Caco-2 (cell line): ENCODE results near the gene FTMT. TPM values are rescaled to one million over a fixed set of nuclear protein-coding genes. Genes with fewer than 3 reads are reported as not detected.
"Not testable (repeated sequence)": the region's sequence is repeated elsewhere in the genome, so short reads cannot be mapped to it uniquely, and the experiment has no call there.

Experiments
- Bru-seq: library from RNA; stranded (reverse); fragments of 400-500 nt; gene quantifications from one replicate; lab custom pipeline; 2021; lab: Mats Ljungman, UMichigan
- BruChase-seq, 2 experiments: library from RNA; stranded (reverse); fragments of 400-500 nt; gene quantifications; one replicate each; lab custom pipeline; 2021; lab: Mats Ljungman, UMichigan
- BruUV-seq: library from RNA; stranded (reverse); fragments of 400-500 nt; replicated peaks from 2 replicates; lab custom pipeline; 2021; lab: Mats Ljungman, UMichigan
- CTCF ChIA-PET: fragments of 300-600 bp; sonication (Branson Sonifier 250); formaldehyde crosslinking; loops from one replicate; lab custom pipeline; 2022; ENCODE audit warnings: antibody characterized with exemption; lab: Charles Lee
- POLR2A ChIA-PET: fragments of 300-600 bp; sonication (Branson Sonifier 250); formaldehyde crosslinking; loops from one replicate; lab custom pipeline; 2022; ENCODE audit warnings: antibody characterized with exemption; lab: Charles Lee
- DNase-seq, 2 experiments: peaks; one replicate each; pipeline versions ENCODE4 v3.0.0 to v3.0.0-alpha.2; 2020 to 2022
- H3K27me3 ChIP-seq: replicated peaks from 2 replicates; pipeline ENCODE4 v1.6.0; 2011; ENCODE audit warnings: low read length; ENCODE audit not compliant: control insufficient read depth, insufficient read depth
- H3K36me3 ChIP-seq: 2 replicates; pipeline ENCODE4 v1.5.1; 2011; ENCODE audit warnings: low read length; ENCODE audit not compliant: control insufficient read depth, insufficient read depth
- H3K4me1 ChIP-seq: fragments of 250-450 bp; sonication (Bioruptor Pico); 2 replicates; pipeline ENCODE4 v1.5.1; 2020; ENCODE audit warnings: mild to moderate bottlenecking
- H3K4me3 ChIP-seq: 2 replicates; pipeline ENCODE4 v1.5.1; 2011; ENCODE audit warnings: low read depth, mild to moderate bottlenecking, control low read depth, low read length
- H3K9me3 ChIP-seq: fragments of 250-450 bp; sonication (Bioruptor Pico); 2 replicates; pipeline ENCODE4 v1.5.1; 2020; ENCODE audit warnings: mild to moderate bottlenecking, moderate library complexity
- H3K27ac Mint-ChIP-seq: one replicate; pipeline ENCODE4 v1.8.0; 2022; ENCODE audit warnings: mixed read lengths; ENCODE audit not compliant: unreplicated experiment
- H3K27me3 Mint-ChIP-seq: one replicate; pipeline ENCODE4 v1.8.0; 2022; ENCODE audit warnings: mixed read lengths; ENCODE audit not compliant: insufficient read depth, unreplicated experiment
- H3K36me3 Mint-ChIP-seq: one replicate; pipeline ENCODE4 v1.8.0; 2022; ENCODE audit warnings: mild to moderate bottlenecking, mixed read lengths; ENCODE audit not compliant: insufficient read depth, unreplicated experiment
- H3K4me1 Mint-ChIP-seq: one replicate; pipeline ENCODE4 v1.8.0; 2022; ENCODE audit warnings: low read depth, mixed read lengths; ENCODE audit not compliant: unreplicated experiment
- H3K4me3 Mint-ChIP-seq: one replicate; pipeline ENCODE4 v1.8.0; 2022; ENCODE audit warnings: mild to moderate bottlenecking, moderate library complexity, mixed read lengths; ENCODE audit not compliant: unreplicated experiment
- H3K9me3 Mint-ChIP-seq: one replicate; pipeline ENCODE4 v1.8.0; 2022; ENCODE audit warnings: mixed read lengths; ENCODE audit not compliant: unreplicated experiment
- CTCF ChIP-seq, 2 experiments: fragments of 200-600 bp in 1 of 2; IDR thresholded peaks; 1 replicate in 1 of 2; 2 replicates in 1 of 2; pipeline versions ENCODE4 v1.5.1 to v1.8.0; 2011 to 2022; ENCODE audit warnings: antibody characterized with exemption in 1 of 2, control low read depth in 1 of 2, inconsistent platforms in 1 of 2, low read depth in 1 of 2, low read length in 1 of 2, mild to moderate bottlenecking in 1 of 2, moderate library complexity in 1 of 2; ENCODE audit not compliant: insufficient read depth in 1 of 2, severe bottlenecking in 1 of 2, unreplicated experiment in 1 of 2
- intact Hi-C: fragments of 100-400 bp; cut with micrococcal nuclease; formaldehyde crosslinking; loops from one replicate; pipeline ENCODE4 v1.10.0; 2022; ENCODE audit not compliant: unreplicated experiment
- long read RNA-seq: library from polyadenylated mRNA; stranded (forward); transcript quantifications from one replicate; pipeline ENCODE4 v2.0.0, GENCODE V29; 2022
- total RNA-seq: library from RNA; stranded (reverse); gene quantifications from 2 replicates; pipeline ENCODE4 v1.2.3, GENCODE V29; 2022

The FTMT gene
- not detected in 2 replicates for total RNA-seq
- not detected for Bru-seq, nascent RNA
- BruChase-seq, experiment 1, labeled RNA remaining after a 2-hour chase = not detected
- not detected for BruChase-seq, experiment 2, labeled RNA remaining after a 6-hour chase
- long read RNA-seq = 0 reads

DNA sequence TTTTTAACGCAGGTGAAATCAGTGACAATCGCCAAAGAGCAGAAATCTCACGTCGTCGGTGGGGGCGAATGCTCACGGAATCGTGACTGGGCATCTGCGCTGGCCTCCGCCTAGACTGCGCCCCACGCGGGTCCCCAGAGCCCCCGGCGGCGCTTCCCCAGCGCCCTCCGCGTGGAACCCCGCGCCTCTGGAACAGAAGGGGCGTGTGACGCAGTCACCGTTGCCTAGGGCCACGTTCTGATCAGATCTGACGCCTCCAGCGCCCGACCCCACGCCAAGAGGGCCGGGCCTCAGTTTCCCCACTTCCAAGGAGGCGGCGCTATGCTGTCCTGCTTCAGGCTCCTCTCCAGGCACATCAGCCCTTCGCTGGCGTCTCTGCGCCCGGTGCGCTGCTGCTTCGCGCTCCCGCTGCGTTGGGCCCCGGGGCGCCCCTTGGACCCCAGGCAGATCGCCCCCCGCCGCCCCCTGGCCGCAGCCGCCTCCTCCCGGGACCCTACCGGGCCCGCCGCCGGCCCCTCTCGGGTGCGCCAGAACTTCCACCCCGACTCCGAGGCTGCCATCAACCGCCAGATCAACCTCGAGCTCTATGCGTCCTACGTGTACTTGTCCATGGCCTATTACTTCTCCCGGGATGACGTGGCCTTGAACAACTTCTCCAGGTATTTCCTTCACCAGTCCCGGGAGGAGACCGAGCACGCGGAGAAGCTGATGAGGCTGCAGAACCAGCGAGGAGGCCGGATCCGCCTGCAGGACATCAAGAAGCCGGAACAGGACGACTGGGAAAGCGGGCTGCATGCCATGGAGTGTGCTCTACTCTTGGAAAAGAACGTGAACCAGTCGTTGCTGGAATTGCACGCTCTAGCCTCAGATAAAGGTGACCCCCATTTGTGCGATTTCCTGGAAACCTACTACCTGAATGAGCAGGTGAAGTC, at the start of gene FTMT:
Gene FTMT (plus strand): TSS at position 240 of the 932 bp plus-strand sequence. CDS start 82 bp downstream, at position 322.
- POLR2A ChIA-PET = no interaction called here
- no peak within 1 kb of the TSS for H3K4me3 ChIP-seq
- TF ChIP-seq CTCF (IDR thresholded peaks at IDR 0.05; ENCODE audit: insufficient read depth in 1 of 2, low read depth in 1 of 2, low read length in 1 of 2, severe bottlenecking in 1 of 2, unreplicated experiment in 1 of 2) = no peak
- no peaks in the 10 kb centered on the region for H3K4me1 ChIP-seq
- no peaks in the 10 kb centered on the region for H3K36me3 ChIP-seq
- BruUV-seq = no TSS peak
- intact Hi-C loops = no loop called here
- Mint-ChIP-seq H3K9me3 (no peaks in the 10 kb centered on the region), H3K4me3 (no peak within 1 kb of the TSS), H3K4me1 (no peaks in the 10 kb centered on the region), H3K27me3 (no peaks in the 10 kb centered on the region), H3K36me3 (no peaks in the 10 kb centered on the region), H3K27ac (no peak within 1 kb of the TSS)
- H3K9me3 ChIP-seq = no peaks in the 10 kb centered on the region; the same call in 1 of the 2 replicates
- H3K27me3 ChIP-seq = no peaks in the 10 kb centered on the region
- CTCF ChIA-PET = no interaction called here
- DNase-seq = no peak

DNA sequence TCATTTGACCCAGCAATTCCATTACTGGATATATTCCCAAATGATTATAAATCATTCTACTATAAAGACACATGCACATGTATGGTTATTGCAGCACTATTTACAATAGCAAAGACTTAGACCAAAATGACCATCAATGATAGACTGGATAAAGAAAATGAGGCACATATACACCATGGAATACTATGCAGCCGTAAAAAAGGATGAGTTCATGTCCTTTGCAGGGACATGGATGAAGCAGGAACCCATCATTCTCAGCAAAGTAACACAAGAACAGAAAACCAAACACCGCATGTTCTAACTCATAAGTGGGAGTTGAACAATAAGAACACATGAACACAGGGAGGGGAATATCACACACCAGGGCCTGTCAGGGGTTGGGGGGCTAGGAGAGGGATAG, 46.4 kb upstream of the FTMT start:
- H3K36me3 ChIP-seq, H3K4me3 Mint-ChIP-seq, H3K9me3 ChIP-seq, H3K27me3 Mint-ChIP-seq, H3K4me3 ChIP-seq, DNase-seq, H3K4me1 ChIP-seq, H3K36me3 Mint-ChIP-seq, POLR2A ChIA-PET, CTCF ChIA-PET, H3K27me3 ChIP-seq, BruUV-seq, H3K4me1 Mint-ChIP-seq, H3K9me3 Mint-ChIP-seq, intact Hi-C loops, H3K27ac Mint-ChIP-seq: not testable (repeated sequence)

DNA sequence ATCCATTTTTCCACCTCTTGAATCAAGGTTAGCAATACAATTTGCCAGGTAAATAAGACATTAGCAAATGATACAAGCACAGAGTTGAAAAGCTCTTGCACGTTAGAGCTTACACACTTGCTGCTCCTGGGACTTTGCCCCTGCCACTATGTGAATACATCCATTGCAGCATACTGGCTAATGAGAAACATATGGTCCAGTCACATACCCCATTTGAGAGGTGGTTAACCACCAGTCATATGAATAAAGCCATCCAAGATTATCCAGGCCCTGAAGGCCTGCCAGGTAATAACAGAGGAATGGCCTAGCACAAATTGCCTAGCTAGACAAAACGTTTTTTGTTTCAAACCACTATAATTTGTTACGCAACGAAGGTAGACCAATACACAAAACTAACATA, 45.8 kb upstream of the FTMT start:
- H3K4me1 ChIP-seq = no peaks in the 10 kb centered on the region
- Mint-ChIP-seq H3K4me1 (no peaks in the 10 kb centered on the region), H3K9me3 (no peaks in the 10 kb centered on the region), H3K36me3 (no peaks in the 10 kb centered on the region), H3K27ac (no peak overlapping the region), H3K27me3 (no peaks in the 10 kb centered on the region), H3K4me3 (no peak overlapping the region)
- no peak for TF ChIP-seq CTCF (IDR thresholded peaks at IDR 0.05; ENCODE audit: insufficient read depth in 1 of 2, low read depth in 1 of 2, low read length in 1 of 2, severe bottlenecking in 1 of 2, unreplicated experiment in 1 of 2)
- no peak for DNase-seq
- no peaks in the 10 kb centered on the region for H3K9me3 ChIP-seq
- no peaks in the 10 kb centered on the region for H3K27me3 ChIP-seq
- BruUV-seq = no TSS peak
- H3K36me3 ChIP-seq = no peaks in the 10 kb centered on the region
- no peak overlapping the region for H3K4me3 ChIP-seq
- CTCF ChIA-PET = no interaction called here
- intact Hi-C loops = no loop called here
- POLR2A ChIA-PET = no interaction called here
